PFSK-1 (cell line): ENCODE data around the gene AUTS2.

ENCODE experiments used
- POLR2AphosphoS5 ChIP-seq: IDR thresholded peaks from 2 replicates; pipeline ENCODE4 v1.6.1; 2012; ENCODE audit warnings: low read depth, mild to moderate bottlenecking, control low read depth, low read length, moderate library complexity
- REST ChIP-seq, 2 experiments: IDR thresholded peaks; 2 replicates each; pipeline versions ENCODE4 v1.6.1 to v1.8.0; 2011 to 2012; ENCODE audit warnings: low read depth in 2 of 2, low read length in 2 of 2, control low read depth in 1 of 2, inconsistent platforms in 1 of 2, mild to moderate bottlenecking in 1 of 2, moderate library complexity in 1 of 2; ENCODE audit not compliant: insufficient read depth in 1 of 2

GRCh38 chr7:69947998-69948397, 349.7 kb downstream of the AUTS2 start:
- no peak for TF ChIP-seq POLR2AphosphoS5
- TF ChIP-seq REST (IDR thresholded peaks at IDR 0.05; ENCODE audit: insufficient read depth in 1 of 2, low read depth in 2 of 2, low read length in 2 of 2) = no peak
